HG03103 (cell line): Measurements from ENCODE around the gene LHCGR.

Source experiments
- ATAC-seq: cut with Tn5 transposase; IDR thresholded peaks from one replicate; pipeline ENCODE4 v1.9.1; 2021; ENCODE audit warnings: low read depth; ENCODE audit not compliant: unreplicated experiment

Gene LHCGR

GRCh38 chr2:48755473-48755872 lies at the start of gene LHCGR:
Gene LHCGR (minus strand): TSS chr2:48755724. CDS start chr2:48755671, 53 bp downstream.
- ATAC-seq: no peak

GRCh38 chr2:48799601-48800000 lies 44.1 kb upstream of the LHCGR start:
- no peak for ATAC-seq

GRCh38 chr2:48795065-48795464 lies 39.5 kb upstream of the LHCGR start:
- ATAC-seq: no peak

GRCh38 chr2:48793671-48794070 lies 38.1 kb upstream of the LHCGR start:
- ATAC-seq: no peak

GRCh38 chr2:48792030-48792429 lies 36.5 kb upstream of the LHCGR start:
- ATAC-seq: no peak

GRCh38 chr2:48790407-48791170 lies 35.1 kb upstream of the LHCGR start:
- no peak for ATAC-seq

- no peak for ATAC-seq
Measured at GRCh38 chr2:48787580-48787979, 32.1 kb upstream of the LHCGR start.

GRCh38 chr2:48781366-48781765 lies 25.8 kb upstream of the LHCGR start:
- no peak for ATAC-seq

- ATAC-seq: no peak
Measured at GRCh38 chr2:48779019-48779716, 23.6 kb upstream of the LHCGR start.

GRCh38 chr2:48774251-48774650 lies 18.7 kb upstream of the LHCGR start:
- no peak for ATAC-seq

- ATAC-seq: no peak
Measured at GRCh38 chr2:48771241-48772014, 15.9 kb upstream of the LHCGR start.

GRCh38 chr2:48770181-48770580 lies 14.7 kb upstream of the LHCGR start:
- no peak for ATAC-seq

GRCh38 chr2:48768669-48769068 lies 13.1 kb upstream of the LHCGR start:
- ATAC-seq: peak; percentile 81

GRCh38 chr2:48767330-48767729 lies 11.8 kb upstream of the LHCGR start:
- ATAC-seq: no peak

GRCh38 chr2:48760826-48761225 lies 5.3 kb upstream of the LHCGR start:
- no peak for ATAC-seq

GRCh38 chr2:48759682-48760081 lies 4.2 kb upstream of the LHCGR start:
- ATAC-seq: no peak

GRCh38 chr2:48756289-48756688 lies 765 bp upstream of the LHCGR start:
- ATAC-seq: peak; percentile 43

- ATAC-seq: no peak
Measured at GRCh38 chr2:48754874-48755273, 650 bp downstream of the LHCGR start.

- ATAC-seq: no peak
Measured at GRCh38 chr2:48753228-48753627, 2.3 kb downstream of the LHCGR start.

GRCh38 chr2:48750128-48750739 lies 5.3 kb downstream of the LHCGR start:
- peak; percentile 74 for ATAC-seq
